Gastroesophageal sphincter (tissue), 4 donors: ENCODE results near the gene TMED1. TPM values are rescaled to one million over a fixed set of nuclear protein-coding genes. Genes with fewer than 3 reads are reported as not detected.

Experiments used
- ATAC-seq: fragments of 150-250 bp; one replicate; pipeline ENCODE4 v1.9.1; 2016; ENCODE audit warnings: mild to moderate bottlenecking, moderate library complexity
- H3K27ac ChIP-seq, 4 donors: fragments of 200-600 bp; sonication (generic) in 3 of 4; 1 replicate in 3 of 4; 2 replicates in 1 of 4; pipeline ENCODE4 v1.5.1; 2016 to 2019
- H3K27me3 ChIP-seq: fragments of 200-600 bp; sonication (generic); one replicate; pipeline ENCODE4 v1.5.1; 2019
- H3K36me3 ChIP-seq, 2 donors: fragments of 200-600 bp; sonication (generic); one replicate each; pipeline ENCODE4 v1.5.1; 2019; ENCODE audit warnings: control low read depth in 1 of 2
- H3K4me1 ChIP-seq, 3 donors: fragments of 200-600 bp; sonication (generic); 1 replicate in 2 of 3; 2 replicates in 1 of 3; pipeline ENCODE4 v1.5.1; 2016 to 2019; ENCODE audit warnings: control low read depth in 2 of 3
- H3K4me3 ChIP-seq, 2 donors: fragments of 200-600 bp; sonication (generic); one replicate each; pipeline ENCODE4 v1.5.1; 2019; ENCODE audit warnings: mild to moderate bottlenecking in 1 of 2, moderate library complexity in 1 of 2
- H3K9me3 ChIP-seq, 3 donors: fragments of 200-600 bp; sonication (generic); one replicate each; pipeline ENCODE4 v1.5.1; 2017 to 2019; ENCODE audit warnings: control low read depth in 2 of 3
- EP300 ChIP-seq: sonication (generic); formaldehyde crosslinking; IDR thresholded peaks from one replicate; pipeline ENCODE4 v1.6.1; 2017; ENCODE audit warnings: antibody characterized with exemption, mild to moderate bottlenecking
- POLR2A ChIP-seq, 2 donors: fragments of 450-650 bp; IDR thresholded peaks; one replicate each; pipeline ENCODE4 v1.6.1; 2017; ENCODE audit warnings: antibody characterized with exemption in 2 of 2, mild to moderate bottlenecking in 2 of 2, moderate library complexity in 1 of 2
- POLR2AphosphoS5 ChIP-seq: sonication (generic); formaldehyde crosslinking; IDR thresholded peaks from one replicate; pipeline ENCODE4 v1.6.1; 2017; ENCODE audit warnings: antibody characterized with exemption
- whole genome bisulfite sequencing, 2 donors: methylation state at CpG; one replicate each; pipeline ENCODE4 v1.1.5; 2018; ENCODE audit warnings: low coverage in 1 of 2; 5-methylcytosine and 5-hydroxymethylcytosine counted together
- total RNA-seq, 4 donors: library from RNA; depleted of rRNA; stranded (reverse); fragments of >200 nt; gene quantifications; one replicate each; pipeline ENCODE4 v1.1.0, GENCODE V29; 2016
- TF ChIP-seq, protein P1 (sequence below), 4 experiments: fragments of 200-600 bp in 2 of 4; fragments of 450-650 bp in 2 of 4; sonication (generic) in 1 of 4; IDR thresholded peaks; one replicate each; pipeline ENCODE4 v1.5.1; 2017 to 2019; ENCODE audit warnings: antibody characterized with exemption in 4 of 4, mild to moderate bottlenecking in 2 of 4, moderate library complexity in 2 of 4

The TMED1 gene
- total RNA-seq, 4 donors from 2014 or later = 15.4 to 36.9 (median 31.7) TPM

DNA sequence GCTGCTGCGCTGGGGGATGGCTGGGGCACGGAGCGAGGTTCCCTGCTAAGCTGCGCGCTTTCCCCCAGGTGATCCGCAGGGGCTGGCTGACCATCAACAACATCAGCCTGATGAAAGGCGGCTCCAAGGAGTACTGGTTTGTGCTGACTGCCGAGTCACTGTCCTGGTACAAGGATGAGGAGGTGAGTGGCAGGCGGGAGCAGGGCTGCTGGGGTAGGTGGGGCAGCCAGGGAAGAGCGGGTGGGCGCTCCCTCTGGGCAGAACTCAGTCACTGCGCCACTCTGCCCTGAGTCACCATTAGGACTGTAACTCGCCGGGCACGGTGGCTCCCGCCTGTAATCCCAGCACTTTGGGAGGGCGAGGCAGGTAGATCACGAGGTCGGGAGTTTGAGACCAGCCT, 23.8 kb downstream of the TMED1 start:
- no peaks in the 10 kb centered on the region for H3K27me3 ChIP-seq
- no peak overlapping the region for H3K27ac ChIP-seq
- H3K36me3 ChIP-seq = peaks cover 0 to 100% of the 10 kb centered on the region in 2 donors
- H3K4me3 ChIP-seq = no peak overlapping the region
- ATAC-seq = no peak
- peaks cover 0 to 9% (median 0%) of the 10 kb centered on the region in 3 donors for H3K4me1 ChIP-seq
- TF ChIP-seq POLR2A (IDR thresholded peaks at IDR 0.05) (no peak), POLR2AphosphoS5 (no peak), EP300 (no peak)
- TF ChIP-seq, protein P1, sequence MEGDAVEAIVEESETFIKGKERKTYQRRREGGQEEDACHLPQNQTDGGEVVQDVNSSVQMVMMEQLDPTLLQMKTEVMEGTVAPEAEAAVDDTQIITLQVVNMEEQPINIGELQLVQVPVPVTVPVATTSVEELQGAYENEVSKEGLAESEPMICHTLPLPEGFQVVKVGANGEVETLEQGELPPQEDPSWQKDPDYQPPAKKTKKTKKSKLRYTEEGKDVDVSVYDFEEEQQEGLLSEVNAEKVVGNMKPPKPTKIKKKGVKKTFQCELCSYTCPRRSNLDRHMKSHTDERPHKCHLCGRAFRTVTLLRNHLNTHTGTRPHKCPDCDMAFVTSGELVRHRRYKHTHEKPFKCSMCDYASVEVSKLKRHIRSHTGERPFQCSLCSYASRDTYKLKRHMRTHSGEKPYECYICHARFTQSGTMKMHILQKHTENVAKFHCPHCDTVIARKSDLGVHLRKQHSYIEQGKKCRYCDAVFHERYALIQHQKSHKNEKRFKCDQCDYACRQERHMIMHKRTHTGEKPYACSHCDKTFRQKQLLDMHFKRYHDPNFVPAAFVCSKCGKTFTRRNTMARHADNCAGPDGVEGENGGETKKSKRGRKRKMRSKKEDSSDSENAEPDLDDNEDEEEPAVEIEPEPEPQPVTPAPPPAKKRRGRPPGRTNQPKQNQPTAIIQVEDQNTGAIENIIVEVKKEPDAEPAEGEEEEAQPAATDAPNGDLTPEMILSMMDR (IDR thresholded peaks at IDR 0.05) = no peak
- WGBS, 2 donors = no CpG with 5 or more reads among the region's 19 CpGs
- H3K9me3 ChIP-seq = no peaks in the 10 kb centered on the region

DNA sequence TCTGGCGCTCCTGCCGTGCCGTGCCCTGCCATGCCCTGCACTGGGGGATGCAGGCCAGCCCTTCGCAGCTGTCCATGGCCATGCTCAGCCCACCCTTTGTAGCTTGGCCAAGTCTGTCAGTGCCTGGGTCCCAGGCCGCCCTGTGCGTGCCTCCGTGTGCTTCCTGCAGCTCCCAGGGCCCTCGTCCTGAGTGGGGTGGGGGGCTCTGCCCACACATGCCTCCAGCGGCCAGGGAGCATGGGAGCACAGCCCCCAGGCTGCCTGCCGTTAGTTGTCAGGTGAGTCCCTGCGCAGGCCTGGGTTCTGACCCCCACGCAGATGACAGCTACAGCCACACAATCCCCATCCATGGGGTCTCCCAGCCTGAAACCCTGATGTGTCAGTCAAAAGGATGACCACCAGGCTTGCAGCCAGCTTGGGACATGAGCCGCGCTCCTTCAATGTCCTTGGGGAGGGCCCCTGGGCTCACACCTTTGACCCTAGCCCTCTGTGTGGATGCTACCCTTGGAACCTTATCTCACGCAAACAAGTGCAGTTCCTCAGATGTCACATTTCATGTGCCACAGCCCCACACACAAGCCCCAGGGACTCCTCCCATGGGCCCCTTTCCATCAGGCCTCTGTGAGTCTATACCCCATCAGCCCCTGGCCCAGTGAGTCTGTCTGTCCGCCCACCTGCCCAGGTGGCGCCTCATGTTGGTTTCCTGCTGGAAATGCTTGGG, 24.5 kb downstream of the TMED1 start:
- H3K36me3 ChIP-seq = peaks cover 0 to 100% of the 10 kb centered on the region in 2 donors
- H3K4me3 ChIP-seq = no peak overlapping the region
- TF ChIP-seq POLR2AphosphoS5 (no peak), EP300 (no peak), POLR2A (IDR thresholded peaks at IDR 0.05) (no peak)
- TF ChIP-seq, protein P1 (IDR thresholded peaks at IDR 0.05) = no peak
- H3K9me3 ChIP-seq = no peaks in the 10 kb centered on the region
- peaks cover 0 to 9% (median 0%) of the 10 kb centered on the region in 3 donors for H3K4me1 ChIP-seq
- WGBS, 2 donors = 80 to 92% methylated on average over 1 to 2 of the region's 17 CpGs
- no peaks in the 10 kb centered on the region for H3K27me3 ChIP-seq
- no peak for ATAC-seq
- H3K27ac ChIP-seq = no peak overlapping the region

DNA sequence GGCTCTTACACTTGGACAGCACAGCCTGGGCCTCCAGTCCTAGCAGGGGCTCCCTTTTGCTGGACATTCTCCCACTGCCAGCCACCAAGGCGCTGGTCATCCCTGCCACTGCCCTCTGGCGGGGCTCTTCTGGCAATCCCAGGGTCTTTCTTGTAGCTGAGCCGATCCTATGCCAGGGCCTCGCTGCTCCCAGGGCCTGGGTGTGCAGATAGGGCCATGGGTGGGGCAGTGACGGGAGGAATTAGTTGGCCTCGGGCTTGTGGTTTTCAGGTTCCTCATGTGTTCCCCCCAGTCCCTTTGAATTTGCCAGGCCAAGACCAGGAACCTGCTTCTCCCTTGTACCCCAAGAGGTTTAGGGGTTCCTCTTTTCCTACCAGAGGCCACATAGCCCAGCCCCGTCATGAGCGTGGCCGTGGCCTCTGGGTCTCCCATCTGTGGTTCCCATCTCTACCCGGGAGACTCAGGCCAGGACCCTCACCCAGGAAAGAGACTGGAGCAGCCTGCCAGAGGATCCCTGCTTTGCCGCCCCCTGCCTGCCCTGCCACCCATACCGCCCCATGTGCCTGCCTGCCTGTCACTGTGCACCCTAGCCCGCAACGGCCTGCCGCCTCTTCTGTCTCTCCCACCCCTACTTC, 26.2 kb downstream of the TMED1 start:
- Histone ChIP-seq H3K27ac (no peak overlapping the region), H3K27me3 (no peaks in the 10 kb centered on the region), H3K4me3 (no peak overlapping the region), H3K36me3 (peaks cover 0 to 100% of the 10 kb centered on the region in 2 donors), H3K9me3 (no peaks in the 10 kb centered on the region), H3K4me1 (peaks cover 0 to 5% (median 0%) of the 10 kb centered on the region in 3 donors)
- TF ChIP-seq POLR2AphosphoS5 = no peak
- TF ChIP-seq EP300 = no peak
- TF ChIP-seq, protein P1 (IDR thresholded peaks at IDR 0.05) = no peak
- no peak for TF ChIP-seq POLR2A (IDR thresholded peaks at IDR 0.05)
- peak; percentile 25 for ATAC-seq
- WGBS, 2 donors = 90 to 100% methylated on average over 1 to 2 of the region's 15 CpGs

DNA sequence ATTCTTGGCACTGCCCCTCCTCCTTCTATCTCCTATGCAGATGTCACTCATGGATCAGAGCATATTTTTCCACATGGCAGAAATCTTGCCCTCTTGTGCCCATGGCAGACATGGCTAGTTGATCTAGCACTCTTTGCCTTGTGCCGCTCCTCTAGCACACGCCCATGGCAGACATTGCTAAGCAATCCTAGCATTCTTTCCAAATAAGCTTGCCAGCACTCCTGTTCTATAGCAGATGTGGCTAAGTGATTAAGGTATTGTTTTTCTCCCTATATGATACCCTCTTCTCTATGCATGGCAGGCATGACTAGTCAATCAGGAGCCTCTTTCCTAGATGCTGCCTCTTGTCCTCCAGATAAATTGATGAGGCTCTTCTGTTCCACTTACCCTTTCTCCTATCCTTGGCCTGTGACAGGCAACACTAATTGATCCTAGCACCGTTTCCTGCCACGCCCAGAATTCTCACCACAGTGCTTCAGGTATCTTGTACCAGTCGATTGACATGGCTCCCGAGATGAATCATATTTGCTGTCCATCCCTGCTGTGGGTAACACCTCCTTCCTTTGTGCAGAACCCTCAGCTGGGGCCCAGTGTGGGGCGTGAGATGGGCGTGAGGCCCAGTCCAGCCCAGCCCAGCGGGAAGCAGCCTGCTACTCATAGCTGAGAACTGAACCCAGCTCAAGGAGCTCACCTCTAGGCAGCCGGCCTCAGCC, 26.9 kb downstream of the TMED1 start:
- Histone ChIP-seq H3K36me3 (peaks cover 0 to 100% of the 10 kb centered on the region in 2 donors), H3K27ac (no peak overlapping the region), H3K4me3 (no peak overlapping the region), H3K4me1 (peaks cover 0 to 5% (median 0%) of the 10 kb centered on the region in 3 donors), H3K9me3 (no peaks in the 10 kb centered on the region), H3K27me3 (no peaks in the 10 kb centered on the region)
- 79 to 87% methylated on average over 6 of the region's 10 CpGs for WGBS, 2 donors
- TF ChIP-seq, protein P1 (IDR thresholded peaks at IDR 0.05) = no peak
- TF ChIP-seq POLR2A (IDR thresholded peaks at IDR 0.05) (no peak), POLR2AphosphoS5 (no peak), EP300 (no peak)
- no peak for ATAC-seq
